Esophagus muscularis mucosa (tissue), 4 donors: ENCODE results near the gene SKI. TPM values are rescaled to one million over a fixed set of nuclear protein-coding genes. Genes with fewer than 3 reads are reported as not detected.
A peak's percentile ranks its signal among the peaks of the same experiment; 100 is the strongest.

Experiments used
- DNase-seq: peaks from one replicate; pipeline ENCODE4 v3.0.0-alpha.2; 2017; ENCODE audit errors: extremely low spot score
- H3K27ac ChIP-seq, 4 donors: fragments of 200-600 bp; sonication (generic); replicated peaks in 1 of 4; 1 replicate in 3 of 4; 2 replicates in 1 of 4; pipeline ENCODE4 v1.5.1; 2016 to 2019; ENCODE audit warnings: mild to moderate bottlenecking in 1 of 4
- H3K27me3 ChIP-seq, 4 donors: fragments of 200-600 bp; sonication (generic); one replicate each; pipeline versions ENCODE4 v1.5.1 to v1.6.0; 2016 to 2019
- H3K36me3 ChIP-seq, 4 donors: fragments of 200-600 bp; sonication (generic); one replicate each; pipeline ENCODE4 v1.5.1; 2016 to 2019
- H3K4me1 ChIP-seq, 4 donors: fragments of 200-600 bp; sonication (generic); one replicate each; pipeline ENCODE4 v1.5.1; 2016 to 2019
- H3K4me3 ChIP-seq, 4 donors: fragments of 200-600 bp; sonication (generic); 1 replicate in 2 of 4; 2 replicates in 2 of 4; pipeline ENCODE4 v1.5.1; 2016 to 2019; ENCODE audit warnings: mild to moderate bottlenecking in 4 of 4, moderate library complexity in 1 of 4
- H3K9me3 ChIP-seq, 4 donors: fragments of 200-600 bp; sonication (generic); 1 replicate in 3 of 4; 2 replicates in 1 of 4; pipeline ENCODE4 v1.5.1; 2016 to 2019
- CTCF ChIP-seq, 3 experiments: fragments of 200-600 bp in 2 of 3; fragments of 450-650 bp in 1 of 3; sonication (generic) in 2 of 3; IDR thresholded peaks; one replicate each; pipeline ENCODE4 v1.5.1; 2017 to 2019; ENCODE audit warnings: antibody characterized with exemption in 3 of 3, mild to moderate bottlenecking in 2 of 3, moderate library complexity in 1 of 3
- EP300 ChIP-seq: sonication (generic); formaldehyde crosslinking; IDR thresholded peaks from one replicate; pipeline ENCODE4 v1.6.1; 2017; ENCODE audit warnings: antibody characterized with exemption
- POLR2A ChIP-seq: fragments of 450-650 bp; IDR thresholded peaks from one replicate; pipeline ENCODE4 v1.6.1; 2017; ENCODE audit warnings: antibody characterized with exemption, moderate library complexity, mild to moderate bottlenecking, low read depth
- POLR2AphosphoS5 ChIP-seq, 2 donors: sonication (generic); formaldehyde crosslinking; IDR thresholded peaks; one replicate each; pipeline ENCODE4 v1.6.1; 2017; ENCODE audit warnings: antibody characterized with exemption in 2 of 2
- WGBS: methylation state at CpG from one replicate; pipeline ENCODE4 v1.1.5; 2018; 5-methylcytosine and 5-hydroxymethylcytosine counted together
- intact Hi-C: fragments of 100-400 bp; cut with DNase I; formaldehyde crosslinking; loops from one replicate; pipeline ENCODE4 v1.15.1; 2023
- total RNA-seq, 4 donors: library from RNA; depleted of rRNA; stranded (reverse); fragments of >200 nt; gene quantifications; one replicate each; pipeline versions ENCODE4 v1.1.0 to v1.2.1, GENCODE V29; 2016

Gene SKI
- total RNA-seq, 4 donors from 2014 or later: 70.1 to 190 (median 124) TPM

- Histone ChIP-seq H3K4me3 (peak overlapping the region in 2 of 4 donors; percentile 20 to 31), H3K36me3 (no peaks in the 10 kb centered on the region), H3K4me1 (peaks cover 93 to 100% (median 100%) of the 10 kb centered on the region in 4 donors), H3K9me3 (no peaks in the 10 kb centered on the region), H3K27me3 (no peaks in the 10 kb centered on the region), H3K27ac (peak overlapping the region; percentile 76 to 84 (median 81))
- intact Hi-C loops: no loop called here
- DNase-seq: no peak
- TF ChIP-seq POLR2A (no peak), EP300 (no peak), POLR2AphosphoS5 (IDR thresholded peaks at IDR 0.05) (no peak), CTCF (IDR thresholded peaks at IDR 0.05) (no peak)
- WGBS: 82% methylated on average over 10 of the region's 13 CpGs
These were observed 41.8 kb downstream of the SKI start for GRCh38 chr1:2269922-2270259.

- peak overlapping the region in 2 of 4 donors; percentile 20 to 31 for H3K4me3 ChIP-seq
These were observed 42.4 kb downstream of the SKI start for GRCh38 chr1:2270260-2271100.

GRCh38 chr1:2271211-2271721 lies 43.1 kb downstream of the SKI start:
- H3K27me3 ChIP-seq: no peaks in the 10 kb centered on the region
- no CpG with 5 or more reads among the region's 25 CpGs for WGBS
- no peak for DNase-seq
- peak overlapping the region; percentile 76 to 84 (median 81) for H3K27ac ChIP-seq
- no peaks in the 10 kb centered on the region for H3K36me3 ChIP-seq
- intact Hi-C loops: no loop called here
- H3K4me1 ChIP-seq: peaks cover 98 to 100% (median 100%) of the 10 kb centered on the region in 4 donors
- no peaks in the 10 kb centered on the region for H3K9me3 ChIP-seq
- TF ChIP-seq POLR2AphosphoS5 (IDR thresholded peaks at IDR 0.05) (no peak), EP300 (no peak), POLR2A (no peak)
- no peak overlapping the region for H3K4me3 ChIP-seq

More at GRCh38 chr1:2270260-2271100, 42.4 kb downstream of the SKI start:
- H3K4me1 ChIP-seq: peaks cover 98 to 100% (median 100%) of the 10 kb centered on the region in 4 donors
- no peaks in the 10 kb centered on the region for H3K36me3 ChIP-seq
- H3K9me3 ChIP-seq: no peaks in the 10 kb centered on the region
- 47% methylated on average over 21 of the region's 27 CpGs for WGBS
- no peak for DNase-seq
- TF ChIP-seq EP300: no peak
- no peak for TF ChIP-seq CTCF (IDR thresholded peaks at IDR 0.05)
- TF ChIP-seq POLR2A: no peak
- no peak for TF ChIP-seq POLR2AphosphoS5 (IDR thresholded peaks at IDR 0.05)
- H3K27me3 ChIP-seq: no peaks in the 10 kb centered on the region
- intact Hi-C loops: no loop called here
- H3K27ac ChIP-seq: peak overlapping the region; percentile 76 to 84 (median 81)

GRCh38 chr1:2271841-2272655 lies 43.9 kb downstream of the SKI start:
- TF ChIP-seq EP300: no peak
- TF ChIP-seq POLR2AphosphoS5 (IDR thresholded peaks at IDR 0.05): no peak
- TF ChIP-seq CTCF (IDR thresholded peaks at IDR 0.05): no peak
- TF ChIP-seq POLR2A: no peak
- H3K27me3 ChIP-seq: no peaks in the 10 kb centered on the region
- no peaks in the 10 kb centered on the region for H3K9me3 ChIP-seq
- no peak for DNase-seq
- no peaks in the 10 kb centered on the region for H3K36me3 ChIP-seq
- 28% methylated on average over 20 of the region's 23 CpGs for WGBS
- H3K4me3 ChIP-seq: no peak overlapping the region
- peak overlapping the region; percentile 76 to 84 (median 81) for H3K27ac ChIP-seq
- intact Hi-C loops: no loop called here
- peaks cover 98 to 100% (median 100%) of the 10 kb centered on the region in 4 donors for H3K4me1 ChIP-seq
